OCI-LY3 (cell line): ENCODE measurements around the gene MAFG.

Source experiments
- H2AFZ ChIP-seq: fragments of 200-600, 300-600 bp; shearing (Covaris generic); 2 replicates; pipeline ENCODE4 v1.6.0; 2014; ENCODE audit warnings: antibody characterized with exemption, low read depth, low read length
- H3K27ac ChIP-seq: fragments of 200-600, 300-600 bp; sonication (generic); 2 replicates; pipeline ENCODE4 v1.5.1; 2014; ENCODE audit warnings: mild to moderate bottlenecking, low read length, moderate library complexity, mixed read lengths
- H3K27me3 ChIP-seq: fragments of 200-600, 300-600 bp; sonication (generic); 2 replicates; pipeline ENCODE4 v1.6.1; 2014; ENCODE audit warnings: low read depth, low read length, mixed read lengths
- H3K36me3 ChIP-seq: fragments of 200-600, 300-600 bp; sonication (generic); replicated peaks from 2 replicates; pipeline ENCODE3; 2014; ENCODE audit warnings: low read depth, low read length, mixed read lengths
- H3K4me1 ChIP-seq: fragments of 300-600, 200-600 bp; sonication (generic); 2 replicates; pipeline ENCODE4 v1.6.1; 2014; ENCODE audit warnings: low read length, mixed read lengths
- H3K4me2 ChIP-seq: fragments of 200-600, 300-600 bp; sonication (generic); 2 replicates; pipeline ENCODE4 v1.6.1; 2014; ENCODE audit warnings: low read length, mixed read lengths
- H3K4me3 ChIP-seq: fragments of 300-600, 200-600 bp; sonication (generic); 2 replicates; pipeline ENCODE4 v1.5.1; 2014; ENCODE audit warnings: antibody characterized with exemption, mild to moderate bottlenecking, low read length, moderate library complexity
- H3K79me2 ChIP-seq: fragments of 300-600, 200-600 bp; shearing (Covaris generic); 2 replicates; pipeline ENCODE4 v1.6.1; 2014; ENCODE audit warnings: mild to moderate bottlenecking, low read length, mixed read lengths
- H3K9ac ChIP-seq: fragments of 300-600, 200-600 bp; shearing (Covaris generic); 2 replicates; pipeline ENCODE4 v1.6.0; 2014; ENCODE audit warnings: mild to moderate bottlenecking, low read length, moderate library complexity
- H3K9me3 ChIP-seq: fragments of 200-600, 300-600 bp; shearing (Covaris generic); 2 replicates; pipeline ENCODE4 v1.6.1; 2014; ENCODE audit warnings: low read length, mixed read lengths; ENCODE audit not compliant: insufficient read depth
- H4K20me1 ChIP-seq: fragments of 200-600, 300-600 bp; sonication (generic); 2 replicates; pipeline ENCODE4 v1.6.1; 2016; ENCODE audit warnings: low read length, mixed read lengths; ENCODE audit not compliant: insufficient read depth
- CTCF ChIP-seq: fragments of 200-600, 300-600 bp; sonication (generic); IDR thresholded peaks from 2 replicates; pipeline ENCODE4 v1.5.1; 2014; ENCODE audit warnings: antibody characterized with exemption, low read length, low read depth
- EZH2phosphoT487 ChIP-seq: fragments of 200-600 bp; shearing (Covaris generic); IDR thresholded peaks from 2 replicates; pipeline ENCODE4 v1.6.1; 2018; ENCODE audit warnings: antibody characterized with exemption, mixed run types, low read depth

MAFG gene

GRCh38 chr17:81928544-81929252, 1.2 kb upstream of the MAFG start:
- Histone ChIP-seq H3K4me2 (peak overlapping the region; percentile 80), H3K79me2 (peaks cover 46% of the 10 kb centered on the region), H4K20me1 (peaks cover 22% of the 10 kb centered on the region), H3K27me3 (no peaks in the 10 kb centered on the region), H3K9ac (peak overlapping the region; percentile 84), H3K27ac (no peak overlapping the region), H3K36me3 (no peaks in the 10 kb centered on the region), H3K9me3 (no peaks in the 10 kb centered on the region), H2AFZ (no peak overlapping the region), H3K4me3 (peak overlapping the region; percentile 93), H3K4me1 (peaks cover 13% of the 10 kb centered on the region; the same call in 1 of the 2 replicates)
- no peak for TF ChIP-seq EZH2phosphoT487
- TF ChIP-seq CTCF = no peak

- H3K4me1 ChIP-seq = peaks cover 13% of the 10 kb centered on the region; the same call in 1 of the 2 replicates
- peaks cover 59% of the 10 kb centered on the region for H3K79me2 ChIP-seq
Measured at GRCh38 chr17:81927152-81927652, 333 bp downstream of the MAFG start.

GRCh38 chr17:81926451-81927151, 934 bp downstream of the MAFG start:
- Histone ChIP-seq H2AFZ (no peak overlapping the region), H3K27me3 (no peaks in the 10 kb centered on the region), H3K4me2 (peak overlapping the region; percentile 74), H3K4me3 (peak overlapping the region; percentile 95), H3K4me1 (peaks cover 13% of the 10 kb centered on the region; the same call in 1 of the 2 replicates), H3K79me2 (peaks cover 64% of the 10 kb centered on the region), H3K27ac (peak overlapping the region; percentile 69), H4K20me1 (peaks cover 24% of the 10 kb centered on the region), H3K36me3 (no peaks in the 10 kb centered on the region), H3K9ac (peak overlapping the region; percentile 86), H3K9me3 (no peaks in the 10 kb centered on the region)
- no peak for TF ChIP-seq EZH2phosphoT487
- TF ChIP-seq CTCF = no peak

More at GRCh38 chr17:81927152-81927652, 333 bp downstream of the MAFG start:
- Histone ChIP-seq H3K27ac (peak overlapping the region; percentile 69), H3K4me2 (peak overlapping the region; percentile 74), H3K9me3 (no peaks in the 10 kb centered on the region), H4K20me1 (peaks cover 24% of the 10 kb centered on the region), H3K9ac (peak overlapping the region; percentile 86), H2AFZ (no peak overlapping the region), H3K36me3 (no peaks in the 10 kb centered on the region), H3K27me3 (no peaks in the 10 kb centered on the region), H3K4me3 (peak overlapping the region; percentile 95)
- TF ChIP-seq EZH2phosphoT487 (no peak), CTCF (peak; percentile 8; the same call in 1 of the 2 replicates)

GRCh38 chr17:81925860-81926450, 1.6 kb downstream of the MAFG start:
- Histone ChIP-seq H3K4me2 (peak overlapping the region; percentile 74), H2AFZ (no peak overlapping the region), H3K4me1 (peaks cover 13% of the 10 kb centered on the region; the same call in 1 of the 2 replicates), H3K4me3 (peak overlapping the region; percentile 95), H3K79me2 (peaks cover 68% of the 10 kb centered on the region), H4K20me1 (peaks cover 24% of the 10 kb centered on the region), H3K9ac (peak overlapping the region; percentile 86), H3K36me3 (no peaks in the 10 kb centered on the region), H3K27ac (peak overlapping the region; percentile 69), H3K9me3 (no peaks in the 10 kb centered on the region), H3K27me3 (no peaks in the 10 kb centered on the region)
- TF ChIP-seq EZH2phosphoT487 = no peak
- TF ChIP-seq CTCF = no peak
